Measurements from ENCODE around the gene ARL2.

Gene ARL2

GRCh38 chr11:65045728-65046127, 31.8 kb downstream of the ARL2 start:
- Mint-ChIP-seq H3K4me1 (ENCODE audit: low read depth) (peaks cover 16% of the 10 kb centered on the region), H3K27me3 (ENCODE audit: low read depth) (peaks cover 4% of the 10 kb centered on the region), H3K9me3 (no peaks in the 10 kb centered on the region), H3K36me3 (ENCODE audit: low read depth) (peaks cover 16% of the 10 kb centered on the region), H3K4me3 (peak overlapping the region; percentile 17), H3K27ac (no peak overlapping the region)

- peak overlapping the region; percentile 81 for H3K4me3 Mint-ChIP-seq
These were observed 33.8 kb downstream of the ARL2 start for GRCh38 chr11:65047581-65048422.

GRCh38 chr11:65051398-65051858, 37.5 kb downstream of the ARL2 start:
- no peaks in the 10 kb centered on the region for H3K9me3 Mint-ChIP-seq
- peaks cover 2% of the 10 kb centered on the region for H3K36me3 Mint-ChIP-seq (ENCODE audit: low read depth)
- no peak overlapping the region for H3K27ac Mint-ChIP-seq
- H3K27me3 Mint-ChIP-seq (ENCODE audit: low read depth) = peaks cover 7% of the 10 kb centered on the region
- peaks cover 20% of the 10 kb centered on the region for H3K4me1 Mint-ChIP-seq (ENCODE audit: low read depth)
- H3K4me3 Mint-ChIP-seq = no peak overlapping the region

More at GRCh38 chr11:65047581-65048422, 33.8 kb downstream of the ARL2 start:
- Mint-ChIP-seq H3K27ac (peak overlapping the region; percentile 60), H3K36me3 (ENCODE audit: low read depth) (peaks cover 16% of the 10 kb centered on the region), H3K4me1 (ENCODE audit: low read depth) (peaks cover 12% of the 10 kb centered on the region), H3K27me3 (ENCODE audit: low read depth) (peaks cover 7% of the 10 kb centered on the region), H3K9me3 (no peaks in the 10 kb centered on the region)

- peaks cover 3% of the 10 kb centered on the region for H3K27me3 Mint-ChIP-seq (ENCODE audit: low read depth)
- no peaks in the 10 kb centered on the region for H3K36me3 Mint-ChIP-seq (ENCODE audit: low read depth)
- peak overlapping the region; percentile 84 for H3K27ac Mint-ChIP-seq
- no peaks in the 10 kb centered on the region for H3K9me3 Mint-ChIP-seq
- H3K4me1 Mint-ChIP-seq (ENCODE audit: low read depth) = peaks cover 15% of the 10 kb centered on the region
- peak overlapping the region; percentile 61 for H3K4me3 Mint-ChIP-seq
These were observed 40.0 kb downstream of the ARL2 start for GRCh38 chr11:65053827-65054508.

- H3K4me3 Mint-ChIP-seq = no peak overlapping the region
- peaks cover 20% of the 10 kb centered on the region for H3K4me1 Mint-ChIP-seq (ENCODE audit: low read depth)
These were observed 41.6 kb downstream of the ARL2 start for GRCh38 chr11:65055538-65055937.

GRCh38 chr11:65056999-65057398, 43.0 kb downstream of the ARL2 start:
- peaks cover 3% of the 10 kb centered on the region for H3K27me3 Mint-ChIP-seq (ENCODE audit: low read depth)
- no peak overlapping the region for H3K4me3 Mint-ChIP-seq
- no peak overlapping the region for H3K27ac Mint-ChIP-seq
- peaks cover 27% of the 10 kb centered on the region for H3K4me1 Mint-ChIP-seq (ENCODE audit: low read depth)
- no peaks in the 10 kb centered on the region for H3K36me3 Mint-ChIP-seq (ENCODE audit: low read depth)
- no peaks in the 10 kb centered on the region for H3K9me3 Mint-ChIP-seq

More at GRCh38 chr11:65055538-65055937, 41.6 kb downstream of the ARL2 start:
- Mint-ChIP-seq H3K27ac (no peak overlapping the region), H3K27me3 (ENCODE audit: low read depth) (peaks cover 3% of the 10 kb centered on the region), H3K9me3 (no peaks in the 10 kb centered on the region), H3K36me3 (ENCODE audit: low read depth) (no peaks in the 10 kb centered on the region)

GRCh38 chr11:65057526-65057925, 43.6 kb downstream of the ARL2 start:
- Mint-ChIP-seq H3K36me3 (ENCODE audit: low read depth) (no peaks in the 10 kb centered on the region), H3K4me1 (ENCODE audit: low read depth) (peaks cover 27% of the 10 kb centered on the region), H3K27ac (no peak overlapping the region), H3K27me3 (ENCODE audit: low read depth) (peaks cover 3% of the 10 kb centered on the region), H3K4me3 (no peak overlapping the region), H3K9me3 (no peaks in the 10 kb centered on the region)

GRCh38 chr11:65058012-65058411, 44.1 kb downstream of the ARL2 start:
- Mint-ChIP-seq H3K4me1 (ENCODE audit: low read depth) (peaks cover 27% of the 10 kb centered on the region), H3K27me3 (ENCODE audit: low read depth) (no peaks in the 10 kb centered on the region), H3K27ac (no peak overlapping the region), H3K9me3 (no peaks in the 10 kb centered on the region), H3K4me3 (no peak overlapping the region), H3K36me3 (ENCODE audit: low read depth) (no peaks in the 10 kb centered on the region)

- no peaks in the 10 kb centered on the region for H3K36me3 Mint-ChIP-seq (ENCODE audit: low read depth)
- H3K4me3 Mint-ChIP-seq = no peak within 1 kb of the TSS
- H3K27me3 Mint-ChIP-seq (ENCODE audit: low read depth) = no peaks in the 10 kb centered on the region
- H3K4me1 Mint-ChIP-seq (ENCODE audit: low read depth) = peaks cover 27% of the 10 kb centered on the region
- no peak within 1 kb of the TSS for H3K27ac Mint-ChIP-seq
- H3K9me3 Mint-ChIP-seq = no peaks in the 10 kb centered on the region
These were observed 44.6 kb downstream of the ARL2 start, which contains the start of gene NAALADL1 for GRCh38 chr11:65058419-65059054. NAALADL1 (minus strand) TSS chr11:65058553; CDS start chr11:65058521, 32 bp downstream.

GRCh38 chr11:65059523-65059922, 45.6 kb downstream of the ARL2 start:
- Mint-ChIP-seq H3K4me1 (ENCODE audit: low read depth) (peaks cover 17% of the 10 kb centered on the region), H3K27ac (no peak overlapping the region), H3K36me3 (ENCODE audit: low read depth) (no peaks in the 10 kb centered on the region), H3K4me3 (no peak overlapping the region), H3K27me3 (ENCODE audit: low read depth) (no peaks in the 10 kb centered on the region), H3K9me3 (no peaks in the 10 kb centered on the region)

GRCh38 chr11:65059959-65060824, 46.2 kb downstream of the ARL2 start:
- H3K27me3 Mint-ChIP-seq (ENCODE audit: low read depth) = no peaks in the 10 kb centered on the region
- no peaks in the 10 kb centered on the region for H3K9me3 Mint-ChIP-seq
- no peak overlapping the region for H3K4me3 Mint-ChIP-seq
- H3K4me1 Mint-ChIP-seq (ENCODE audit: low read depth) = peaks cover 16% of the 10 kb centered on the region
- no peak overlapping the region for H3K27ac Mint-ChIP-seq
- H3K36me3 Mint-ChIP-seq (ENCODE audit: low read depth) = no peaks in the 10 kb centered on the region

- Mint-ChIP-seq H3K4me3 (no peak overlapping the region), H3K27ac (peak overlapping the region; percentile 28), H3K27me3 (ENCODE audit: low read depth) (no peaks in the 10 kb centered on the region), H3K4me1 (ENCODE audit: low read depth) (peaks cover 14% of the 10 kb centered on the region), H3K9me3 (no peaks in the 10 kb centered on the region), H3K36me3 (ENCODE audit: low read depth) (no peaks in the 10 kb centered on the region)
These were observed 47.0 kb downstream of the ARL2 start for GRCh38 chr11:65060913-65061408.

GRCh38 chr11:65063532-65063931, 49.6 kb downstream of the ARL2 start:
- H3K27me3 Mint-ChIP-seq (ENCODE audit: low read depth) = no peaks in the 10 kb centered on the region
- no peak overlapping the region for H3K27ac Mint-ChIP-seq
- H3K4me1 Mint-ChIP-seq (ENCODE audit: low read depth) = peaks cover 11% of the 10 kb centered on the region
- no peaks in the 10 kb centered on the region for H3K9me3 Mint-ChIP-seq
- H3K4me3 Mint-ChIP-seq = no peak overlapping the region
- no peaks in the 10 kb centered on the region for H3K36me3 Mint-ChIP-seq (ENCODE audit: low read depth)

- Mint-ChIP-seq H3K27ac (no peak overlapping the region), H3K9me3 (no peaks in the 10 kb centered on the region), H3K36me3 (ENCODE audit: low read depth) (no peaks in the 10 kb centered on the region), H3K4me1 (ENCODE audit: low read depth) (peaks cover 11% of the 10 kb centered on the region), H3K27me3 (ENCODE audit: low read depth) (no peaks in the 10 kb centered on the region), H3K4me3 (no peak overlapping the region)
These were observed 50.9 kb downstream of the ARL2 start for GRCh38 chr11:65064847-65065240.
